GM12875 (cell line): ENCODE data around the gene EVA1C.

Source experiments
- H3K4me3 ChIP-seq: one replicate; pipeline ENCODE4 v1.5.1; 2011; ENCODE audit warnings: low read depth, low read length, control low read depth
- CTCF ChIP-seq: IDR thresholded peaks from 2 replicates; pipeline ENCODE4 v1.5.1; 2011; ENCODE audit warnings: low read depth, mild to moderate bottlenecking, control low read depth, inconsistent platforms, low read length, moderate library complexity, borderline replicate concordance; ENCODE audit not compliant: insufficient read depth

The EVA1C gene

GRCh38 chr21:32410291-32410690 lies 2.2 kb upstream of the EVA1C start:
- H3K4me3 ChIP-seq: no peak overlapping the region
- no peak for TF ChIP-seq CTCF

GRCh38 chr21:32410916-32411315 lies 1.6 kb upstream of the EVA1C start:
- H3K4me3 ChIP-seq: no peak overlapping the region

GRCh38 chr21:32411350-32412161 lies 950 bp upstream of the EVA1C start:
- TF ChIP-seq CTCF: no peak
- H3K4me3 ChIP-seq: no peak overlapping the region

More at GRCh38 chr21:32410916-32411315, 1.6 kb upstream of the EVA1C start:
- no peak for TF ChIP-seq CTCF

GRCh38 chr21:32413015-32413504 lies 554 bp downstream of the EVA1C start:
- no peak overlapping the region for H3K4me3 ChIP-seq
- no peak for TF ChIP-seq CTCF

GRCh38 chr21:32413697-32414578 lies 1.4 kb downstream of the EVA1C start:
- no peak overlapping the region for H3K4me3 ChIP-seq
- TF ChIP-seq CTCF: no peak

- no peak overlapping the region for H3K4me3 ChIP-seq
- TF ChIP-seq CTCF: no peak
Observed at GRCh38 chr21:32414579-32415358, 2.3 kb downstream of the EVA1C start.
